HepG2 (cell line): ENCODE results near the gene WDR11. TPM values are rescaled to one million over a fixed set of nuclear protein-coding genes. Genes with fewer than 3 reads are reported as not detected.

Source experiments
- ATAC-seq: fragments of 200-7000 bp; cut with Tn5 transposase; 3 replicates; pipeline ENCODE4 v1.9.1; 2020; ENCODE audit warnings: mild to moderate bottlenecking, moderate library complexity
- BruUV-seq: library from RNA; stranded (reverse); fragments of 400-500 nt; replicated peaks from 2 replicates; lab custom pipeline; 2021; lab: Mats Ljungman, UMichigan
- CTCF ChIA-PET: fragments of 300-600 bp; formaldehyde crosslinking; extraction: SDS; loops from one replicate; lab custom pipeline; 2021; ENCODE audit warnings: low total read pairs, inconsistent platforms, low intra/inter-chr PET ratio; lab: Yijun Ruan, JAX
- POLR2A ChIA-PET: fragments of 350-600 bp; sonication (Branson Sonifier 250); formaldehyde crosslinking; loops from one replicate; lab custom pipeline; 2020; ENCODE audit warnings: antibody characterized with exemption, inconsistent platforms; lab: Yijun Ruan, JAX
- DNase-seq: peaks from one replicate; pipeline ENCODE4 v3.0.0-alpha.2; 2015; ENCODE audit warnings: low spot score
- FAIRE-seq: peaks from 3 replicates; lab custom pipeline; 2011; peaks lifted over from hg19 to GRCh38; lab: Jason Lieb, UNC
- H2AFZ ChIP-seq: one replicate; pipeline ENCODE4 v1.6.1; 2011; ENCODE audit warnings: low read length, inconsistent platforms
- H3K27ac ChIP-seq: fragments of 300-600 bp; 3 replicates; pipeline ENCODE4 v1.8.0; 2011; ENCODE audit warnings: mixed run types, mild to moderate bottlenecking, mixed read lengths, low read length, inconsistent platforms; ENCODE audit not compliant: insufficient read depth; ENCODE audit errors: extremely low read length
- H3K27me3 ChIP-seq, 2 experiments: fragments of 200-600 bp in 1 of 2; 2 replicates in 1 of 2; 3 replicates in 1 of 2; pipeline versions ENCODE4 v1.6.0 to v1.8.0; 2011; ENCODE audit warnings: low read length in 2 of 2, mild to moderate bottlenecking in 2 of 2, moderate library complexity in 2 of 2, inconsistent platforms in 1 of 2; ENCODE audit not compliant: insufficient read depth in 2 of 2, control insufficient read depth in 1 of 2
- H3K36me3 ChIP-seq, 2 experiments: fragments of 200-600 bp in 1 of 2; replicated peaks in 1 of 2; 2 replicates in 1 of 2; 3 replicates in 1 of 2; pipeline versions ENCODE4 v1.5.1 to v1.8.0; 2011; ENCODE audit warnings: low read length in 2 of 2, inconsistent platforms in 1 of 2; ENCODE audit not compliant: insufficient read depth in 2 of 2, control insufficient read depth in 1 of 2
- H3K4me1 ChIP-seq: 2 replicates; pipeline ENCODE4 v1.5.1; 2012; ENCODE audit warnings: low read length, inconsistent platforms; ENCODE audit not compliant: insufficient read depth
- H3K4me2 ChIP-seq: 2 replicates; pipeline ENCODE4 v1.6.0; 2011; ENCODE audit warnings: low read depth, low read length, inconsistent platforms
- H3K4me3 ChIP-seq, 3 experiments: fragments of 200-600 bp in 1 of 3; sonication (generic), shearing (Covaris generic) in 1 of 3; replicated peaks in 1 of 3; 2 replicates each; pipeline ENCODE4 v1.5.1; 2011 to 2016; ENCODE audit warnings: low read length in 3 of 3, inconsistent platforms in 2 of 3, low read depth in 2 of 3, mild to moderate bottlenecking in 2 of 3, control low read depth in 1 of 3, mixed read lengths in 1 of 3; ENCODE audit not compliant: insufficient read depth in 1 of 3
- H3K79me2 ChIP-seq: one replicate; pipeline ENCODE4 v1.6.1; 2011; ENCODE audit warnings: low read length, inconsistent platforms; ENCODE audit not compliant: insufficient read depth
- H3K9ac ChIP-seq: 2 replicates; pipeline ENCODE4 v1.6.0; 2011; ENCODE audit warnings: mild to moderate bottlenecking, low read depth, low read length, inconsistent platforms; ENCODE audit not compliant: insufficient read depth
- H3K9me3 ChIP-seq: 2 replicates; pipeline ENCODE4 v1.5.1; 2012; ENCODE audit warnings: mild to moderate bottlenecking, low read length
- H4K20me1 ChIP-seq: 2 replicates; pipeline ENCODE4 v1.6.0; 2011; ENCODE audit warnings: inconsistent platforms, mild to moderate bottlenecking, low read length, moderate library complexity; ENCODE audit not compliant: insufficient read depth
- ARNT ChIP-seq: fragments of 450-650 bp; IDR thresholded peaks from 2 replicates; pipeline ENCODE4 v1.6.1; 2017
- ASH2L ChIP-seq: fragments of 300-600, 200-600 bp; sonication (generic); IDR thresholded peaks from 2 replicates; pipeline ENCODE4 v1.7.0; 2017; ENCODE audit warnings: low read depth, mild to moderate bottlenecking, moderate library complexity, mixed read lengths, low read length; ENCODE audit not compliant: insufficient read length
- ATF1 ChIP-seq: IDR thresholded peaks from 2 replicates; pipeline ENCODE4 v1.6.1; 2016; ENCODE audit warnings: mild to moderate bottlenecking, control low read depth
- DDIT3 ChIP-seq: sonication (generic); formaldehyde crosslinking; IDR thresholded peaks from 2 replicates; pipeline ENCODE4 v1.4.0; 2020; ENCODE audit warnings: mild to moderate bottlenecking, missing genetic modification reagents
- DMAP1 ChIP-seq: IDR thresholded peaks from 2 replicates; pipeline ENCODE4 v1.6.1; 2016
- DPF2 ChIP-seq: sonication (generic); formaldehyde crosslinking; IDR thresholded peaks from 2 replicates; pipeline ENCODE4 v1.4.0; 2020; ENCODE audit warnings: mild to moderate bottlenecking, low read depth, missing genetic modification reagents, borderline replicate concordance
- GLI4 ChIP-seq: sonication (generic); formaldehyde crosslinking; IDR thresholded peaks from 2 replicates; pipeline ENCODE4 v1.5.1; 2020; ENCODE audit warnings: missing genetic modification reagents, mild to moderate bottlenecking, moderate library complexity, borderline replicate concordance
- RCOR2 ChIP-seq: IDR thresholded peaks from 2 replicates; pipeline ENCODE4 v1.6.1; 2016; ENCODE audit warnings: missing biosample characterization, missing genetic modification reagents
- REXO4 ChIP-seq: sonication (generic); formaldehyde crosslinking; IDR thresholded peaks from 2 replicates; pipeline ENCODE4 v1.8.0; 2022; ENCODE audit warnings: missing genetic modification reagents, mild to moderate bottlenecking, borderline replicate concordance
- SNAI1 ChIP-seq: sonication (generic); formaldehyde crosslinking; IDR thresholded peaks from 2 replicates; pipeline ENCODE4 v1.5.0; 2020; ENCODE audit warnings: mild to moderate bottlenecking, missing genetic modification reagents, borderline replicate concordance
- SNAPC5 ChIP-seq: sonication (generic); formaldehyde crosslinking; IDR thresholded peaks from 2 replicates; pipeline ENCODE4 v1.8.1; 2023; ENCODE audit warnings: mild to moderate bottlenecking, missing genetic modification reagents, borderline replicate concordance
- TAF1 ChIP-seq: sonication (generic); formaldehyde crosslinking; IDR thresholded peaks from 2 replicates; pipeline ENCODE4 v1.4.0; 2020; ENCODE audit warnings: missing genetic modification reagents
- ZBTB34 ChIP-seq: sonication (generic); formaldehyde crosslinking; IDR thresholded peaks from 2 replicates; pipeline ENCODE4 v1.8.0; 2022; ENCODE audit warnings: mild to moderate bottlenecking, missing genetic modification reagents
- ZNF180 ChIP-seq: sonication (generic); formaldehyde crosslinking; IDR thresholded peaks from 2 replicates; pipeline ENCODE4 v1.4.0; 2020; ENCODE audit warnings: low read depth, missing genetic modification reagents, borderline replicate concordance
- ZNF3 ChIP-seq: IDR thresholded peaks from 2 replicates; pipeline ENCODE4 v1.7.0; 2017; ENCODE audit warnings: inconsistent platforms
- ZNF326 ChIP-seq: sonication (generic); formaldehyde crosslinking; IDR thresholded peaks from 2 replicates; pipeline ENCODE4 v1.4.0; 2020; ENCODE audit warnings: missing genetic modification reagents, borderline replicate concordance
- ZNF496 ChIP-seq: sonication (generic); formaldehyde crosslinking; IDR thresholded peaks from 2 replicates; pipeline ENCODE4 v1.8.1; 2023; ENCODE audit warnings: mild to moderate bottlenecking, moderate library complexity, missing genetic modification reagents; ENCODE audit not compliant: insufficient replicate concordance
- ZNF770 ChIP-seq: sonication (generic); formaldehyde crosslinking; IDR thresholded peaks from 2 replicates; pipeline ENCODE4 v1.5.0; 2020; ENCODE audit warnings: mild to moderate bottlenecking, missing genetic modification reagents
- ZNF772 ChIP-seq: sonication (generic); formaldehyde crosslinking; IDR thresholded peaks from 2 replicates; pipeline ENCODE4 v1.5.0; 2020; ENCODE audit warnings: mild to moderate bottlenecking, missing genetic modification reagents
- WGBS: methylation state at CpG from one replicate; pipeline ENCODE4 v1.1.6; 2017; ENCODE audit warnings: low lambda C conversion rate; 5-methylcytosine and 5-hydroxymethylcytosine counted together
- in situ Hi-C: cut with HindIII; loops from 2 replicates; pipeline ENCODE4 v1.10.0; 2017; ENCODE audit warnings: low pct_unique_long_range_greater_than_20kb; ENCODE audit not compliant: extremely low pct_ligation_motif_present
- intact Hi-C: fragments of 100-400 bp; cut with micrococcal nuclease; formaldehyde crosslinking; loops from one replicate; pipeline ENCODE4 v1.10.0; 2022; ENCODE audit not compliant: unreplicated experiment
- polyA plus RNA-seq, 8 experiments: library from polyadenylated mRNA; depleted of rRNA in 3 of 8; stranded (reverse) in 7 of 8; unstranded in 1 of 8; fragments of >200 nt; fragmentation: Illumina TruSeq in 4 of 8; extraction: Trizol in 4 of 8; gene quantifications; 2 replicates each; pipeline versions ENCODE4 v1.2.1 to v1.2.3, GENCODE V29; 2011 to 2016; ENCODE audit warnings: low read depth in 4 of 8, missing spikeins in 1 of 8, mixed read lengths in 1 of 8; ENCODE audit not compliant: insufficient read depth in 1 of 8
- total RNA-seq, 5 experiments: library from RNA; depleted of rRNA; stranded (reverse); fragments of >200 nt; fragmentation: Illumina TruSeq; extraction: Trizol; gene quantifications; 2 replicates each; pipeline ENCODE4 v1.2.3, GENCODE V29; 2016; ENCODE audit warnings: low read depth in 1 of 5

WDR11 gene
- total and polyA plus RNA-seq, 2 of the 13 experiments (the other 11 are each of a cell fraction or from before 2014, with no cell fraction given): 38.0 to 45.2 TPM

GRCh38 chr10:120948889-120949608 lies 97.9 kb downstream of the WDR11 start (continued):
- TF ChIP-seq DPF2 (CRISPR knock-in tag) (no peak), DMAP1 (no peak), SNAI1 (CRISPR knock-in tag) (no peak), RCOR2 (no peak), REXO4 (CRISPR knock-in tag) (no peak)

- Histone ChIP-seq H3K4me1 (no peaks in the 10 kb centered on the region), H3K4me2 (no peak overlapping the region), H2AFZ (no peak overlapping the region), H3K79me2 (no peaks in the 10 kb centered on the region), H3K9ac (no peak overlapping the region), H3K27ac (no peak overlapping the region), H3K9me3 (no peaks in the 10 kb centered on the region), H4K20me1 (no peaks in the 10 kb centered on the region), H3K36me3 (no peaks in the 10 kb centered on the region), H3K27me3 (peaks cover 0 to 11% of the 10 kb centered on the region in 2 experiments; a peak in 3 of 5 replicates), H3K4me3 (no peak overlapping the region)
- ATAC-seq: peak; percentile 15; the same call in 2 of the 3 replicates
- ChIA-PET POLR2A (no interaction called here), CTCF (interaction anchor here (1.2 kb wide), 1 partner anchor 659 kb away, joined by 9 read pairs; no protein-coding TSS in a partner anchor)
- in situ Hi-C loops (loop anchor here (5.0 kb wide), 2 partner anchors 658 to 938 kb away; no protein-coding TSS in a partner anchor), intact Hi-C loops (loop anchor here (5.0 kb wide), 1 partner anchor 123 kb away; no protein-coding TSS in a partner anchor)
- FAIRE-seq: no peak
- WGBS: 87% methylated on average over 23 of the region's 28 CpGs
- DNase-seq: no peak
- no TSS peak for BruUV-seq
- no peak for TF ChIP-seq DDIT3
- no peak for TF ChIP-seq ZNF3 (CRISPR knock-in tag)
- no peak for TF ChIP-seq ZNF326 (CRISPR knock-in tag)
- TF ChIP-seq SNAPC5 (CRISPR knock-in tag): no peak
- no peak for TF ChIP-seq ATF1
- TF ChIP-seq ASH2L: no peak
- TF ChIP-seq ZNF772 (CRISPR knock-in tag): no peak
- TF ChIP-seq TAF1 (CRISPR knock-in tag): no peak
- TF ChIP-seq ZBTB34 (CRISPR knock-in tag): no peak
- no peak for TF ChIP-seq ZNF770 (CRISPR knock-in tag)
- TF ChIP-seq GLI4 (CRISPR knock-in tag): no peak
- TF ChIP-seq ZNF180: no peak
- TF ChIP-seq ZNF496 (CRISPR knock-in tag): no peak
- no peak for TF ChIP-seq ARNT
These were observed 98.5 kb downstream of the WDR11 start for GRCh38 chr10:120949609-120950031.
